T follicular helper cell (primary cell): Measurements from ENCODE around the gene SFXN5.

ENCODE experiments used
- DNase-seq: peaks from one replicate; pipeline ENCODE4 v3.0.0-alpha.2; 2020; ENCODE audit warnings: low read depth

Gene SFXN5

GRCh38 chr2:72942293-72942692 lies 129.2 kb downstream of the SFXN5 start:
- DNase-seq = no peak

GRCh38 chr2:72940786-72941185 lies 130.7 kb downstream of the SFXN5 start:
- DNase-seq = no peak

- DNase-seq = no peak
These were observed 131.2 kb downstream of the SFXN5 start for GRCh38 chr2:72940361-72940760.

- no peak for DNase-seq
These were observed 133.1 kb downstream of the SFXN5 start for GRCh38 chr2:72938455-72938854.

GRCh38 chr2:72937356-72937669 lies 134.2 kb downstream of the SFXN5 start:
- DNase-seq = no peak

GRCh38 chr2:72936660-72937355 lies 134.7 kb downstream of the SFXN5 start:
- DNase-seq = no peak

GRCh38 chr2:72935611-72935957 lies 135.9 kb downstream of the SFXN5 start:
- no peak for DNase-seq

GRCh38 chr2:72934683-72935610 lies 136.6 kb downstream of the SFXN5 start:
- DNase-seq = no peak

- DNase-seq = no peak
These were observed 137.8 kb downstream of the SFXN5 start for GRCh38 chr2:72933646-72934151.

- no peak for DNase-seq
These were observed 138.3 kb downstream of the SFXN5 start for GRCh38 chr2:72933207-72933606.

GRCh38 chr2:72932805-72933204 lies 138.7 kb downstream of the SFXN5 start:
- DNase-seq = no peak

- DNase-seq = no peak
These were observed 139.3 kb downstream of the SFXN5 start for GRCh38 chr2:72932045-72932740.

- DNase-seq = no peak
These were observed 140.1 kb downstream of the SFXN5 start for GRCh38 chr2:72931280-72931910.

- DNase-seq = no peak
These were observed 142.5 kb downstream of the SFXN5 start for GRCh38 chr2:72929010-72929409.

GRCh38 chr2:72927619-72928550 lies 143.6 kb downstream of the SFXN5 start:
- DNase-seq = no peak

GRCh38 chr2:72926811-72927465 lies 144.6 kb downstream of the SFXN5 start:
- no peak for DNase-seq

GRCh38 chr2:72926368-72926767 lies 145.1 kb downstream of the SFXN5 start:
- no peak for DNase-seq

GRCh38 chr2:72925328-72925943 lies 146.1 kb downstream of the SFXN5 start:
- DNase-seq = no peak

- no peak for DNase-seq
These were observed 146.9 kb downstream of the SFXN5 start for GRCh38 chr2:72924353-72925240.
